Kidney (tissue), 14 donors: Measurements from ENCODE around the gene TREML2. TPM values are rescaled to one million over a fixed set of nuclear protein-coding genes. Genes with fewer than 3 reads are reported as not detected.

Source experiments
- DNase-seq, 5 donors: peaks; one replicate each; pipeline ENCODE4 v3.0.0-alpha.2; 2013 to 2020
- FAIRE-seq: peaks from 2 replicates; lab custom pipeline; 2012; peaks lifted over from hg19 to GRCh38; lab: Jason Lieb, UNC
- H3K27ac ChIP-seq, 2 donors: one replicate each; pipeline ENCODE4 v1.7.0; 2013; ENCODE audit warnings: low read depth in 2 of 2, low read length in 2 of 2, inconsistent platforms in 1 of 2
- H3K27me3 ChIP-seq: one replicate; pipeline ENCODE4 v1.7.1; 2013; ENCODE audit warnings: low read length, inconsistent platforms; ENCODE audit not compliant: control insufficient read depth, insufficient read depth
- H3K36me3 ChIP-seq, 3 donors: one replicate each; pipeline versions ENCODE4 v1.7.0 to v1.7.1; 2013; ENCODE audit warnings: low read length in 3 of 3, control low read depth in 1 of 3, inconsistent platforms in 1 of 3; ENCODE audit not compliant: insufficient read depth in 3 of 3, control insufficient read depth in 2 of 3
- H3K4me1 ChIP-seq, 3 donors: one replicate each; pipeline versions ENCODE4 v1.7.0 to v1.7.1; 2013; ENCODE audit warnings: low read length in 3 of 3, inconsistent platforms in 1 of 3, low read depth in 1 of 3; ENCODE audit not compliant: control insufficient read depth in 2 of 3, insufficient read depth in 2 of 3
- H3K4me3 ChIP-seq, 3 donors: one replicate each; pipeline versions ENCODE4 v1.7.0 to v1.8.1; 2013; ENCODE audit warnings: low read length in 3 of 3, control low read depth in 1 of 3, inconsistent platforms in 1 of 3
- H3K9ac ChIP-seq, 3 donors: one replicate each; pipeline versions ENCODE4 v1.7.0 to v1.7.1; 2013; ENCODE audit warnings: low read length in 3 of 3, control low read depth in 1 of 3, inconsistent platforms in 1 of 3
- H3K9me3 ChIP-seq, 3 donors: one replicate each; pipeline versions ENCODE4 v1.7.0 to v1.7.1; 2013; ENCODE audit warnings: low read length in 3 of 3, control low read depth in 1 of 3, inconsistent platforms in 1 of 3; ENCODE audit not compliant: control insufficient read depth in 2 of 3, insufficient read depth in 1 of 3
- CTCF ChIP-seq: IDR thresholded peaks from 3 replicates; pipeline ENCODE4 v1.5.1; 2012; ENCODE audit warnings: mild to moderate bottlenecking, moderate library complexity, borderline replicate concordance; ENCODE audit not compliant: insufficient read depth; ENCODE audit errors: extremely low read depth
- intact Hi-C: fragments of 100-400 bp; cut with DNase I; formaldehyde crosslinking; loops from one replicate; pipeline ENCODE4 v1.11.1; 2022
- polyA plus RNA-seq: library from polyadenylated mRNA; stranded (reverse); fragments of 350-450 nt; fragmentation: Illumina TruSeq; extraction: RNeasy Lipid Tissue Mini Kit (QIAGEN cat#74804); gene quantifications from one replicate; pipeline ENCODE4 v1.2.3, GENCODE V29; 2014; ENCODE audit warnings: low read depth, low replicate concordance; ENCODE audit not compliant: insufficient read depth
- total RNA-seq: library from RNA; stranded (reverse); fragmentation: NEBNext Ultra II Directional; extraction: Animal tissue kit (Norgen Biotek cat#: 25700); gene quantifications from one replicate; pipeline ENCODE4 v1.2.1, GENCODE V29; 2021
- donor health status: control.
- donor health status: control.
- donor health status: control.
- donor health status: control.
- donor health status: control.
- donor health status: DM: yes; HTN: yes; CAD: no.
- donor health status: Normal renal cell carcinoma (clear cell type).

The TREML2 gene
- total and polyA plus RNA-seq, 2 donors from 2014 or later, result 0.41 TPM; not detected in 1

GRCh38 chr6:41162687-41163418 lies 38.1 kb downstream of the TREML2 start, which contains the start of gene TREM2:
TREM2 (minus strand) TSS chr6:41163116; CDS start chr6:41163082, 34 bp downstream.
- H3K4me1 ChIP-seq, result peaks cover 0 to 3% (median 0%) of the 10 kb centered on the region in 3 donors
- no peaks in the 10 kb centered on the region for H3K9me3 ChIP-seq
- FAIRE-seq (no peak), DNase-seq (no peak)
- no peaks in the 10 kb centered on the region for H3K27me3 ChIP-seq
- intact Hi-C loops, result no loop called here
- H3K27ac ChIP-seq, result no peak within 1 kb of the TSS
- H3K36me3 ChIP-seq, result no peaks in the 10 kb centered on the region
- H3K9ac ChIP-seq, result no peak within 1 kb of the TSS
- H3K4me3 ChIP-seq, result no peak within 1 kb of the TSS
- no peak for TF ChIP-seq CTCF

GRCh38 chr6:41161851-41162552 lies 38.9 kb downstream of the TREML2 start:
- TF ChIP-seq CTCF, result no peak
- intact Hi-C loops, result no loop called here
- H3K27ac ChIP-seq, result no peak overlapping the region
- no peak for FAIRE-seq
- H3K36me3 ChIP-seq, result no peaks in the 10 kb centered on the region
- no peaks in the 10 kb centered on the region for H3K9me3 ChIP-seq
- no peak overlapping the region for H3K4me3 ChIP-seq
- H3K4me1 ChIP-seq, result peaks cover 0 to 3% (median 0%) of the 10 kb centered on the region in 3 donors
- no peak overlapping the region for H3K9ac ChIP-seq
- H3K27me3 ChIP-seq, result no peaks in the 10 kb centered on the region
- DNase-seq, result no peak

GRCh38 chr6:41161380-41161779 lies 39.6 kb downstream of the TREML2 start:
- no peak for FAIRE-seq
- intact Hi-C loops, result no loop called here
- Histone ChIP-seq H3K27ac (no peak overlapping the region), H3K4me1 (peaks cover 0 to 3% (median 0%) of the 10 kb centered on the region in 3 donors), H3K9ac (no peak overlapping the region), H3K27me3 (no peaks in the 10 kb centered on the region), H3K4me3 (no peak overlapping the region), H3K9me3 (no peaks in the 10 kb centered on the region), H3K36me3 (no peaks in the 10 kb centered on the region)
- DNase-seq, result no peak
- TF ChIP-seq CTCF, result no peak
